DOHH2 (cell line): ENCODE data around the gene ETV6.

ENCODE experiments used
- CTCF ChIP-seq: fragments of 200-600 bp; sonication (generic); IDR thresholded peaks from one replicate; pipeline ENCODE4 v1.5.1; 2014; ENCODE audit warnings: antibody characterized with exemption, mild to moderate bottlenecking, low read depth, low read length; ENCODE audit not compliant: poor library complexity, severe bottlenecking
- EZH2phosphoT487 ChIP-seq: fragments of 200-600 bp; sonication (generic); IDR thresholded peaks from 2 replicates; pipeline ENCODE4 v1.6.1; 2017; ENCODE audit warnings: borderline replicate concordance, mild to moderate bottlenecking, antibody characterized with exemption, low read length, moderate library complexity, mixed read lengths

GRCh38 chr12:11820476-11820875 is 171.0 kb downstream of the ETV6 start:
- TF ChIP-seq CTCF (no peak), EZH2phosphoT487 (no peak)
